ENCODE results near the gene DND1.
"Not testable (repeated sequence)": the region's sequence is repeated elsewhere in the genome, so short reads cannot be mapped to it uniquely, and the experiment has no call there.

Gene DND1

GRCh38 chr5:140671472-140672125, 1.8 kb downstream of the DND1 start:
- no peak for DNase-seq

DNA sequence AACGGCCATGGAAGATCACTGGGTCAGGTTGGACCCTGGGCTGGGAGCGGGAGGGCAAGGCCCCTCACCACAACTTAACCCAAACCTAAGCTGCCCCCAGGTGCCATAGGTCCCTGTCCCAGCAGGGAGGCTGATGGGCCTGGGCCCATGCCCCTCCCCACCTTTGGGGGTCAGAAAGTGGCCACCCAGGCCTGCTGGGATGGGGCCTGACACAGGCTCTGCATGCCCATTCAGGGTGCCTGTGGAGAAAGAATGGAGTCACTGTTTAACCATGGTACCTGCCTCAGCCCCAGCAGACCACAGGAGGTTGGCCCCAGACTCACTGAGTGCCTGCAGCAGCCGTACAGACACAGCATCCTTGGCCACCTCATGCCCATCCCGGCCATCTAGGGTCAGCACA, 2.3 kb downstream of the DND1 start:
- not testable (repeated sequence) for DNase-seq

- DNase-seq, result peak; percentile 97 to 98
Observed at GRCh38 chr5:140664359-140665119, 8.8 kb downstream of the DND1 start, which contains the start of gene WDR55. Gene WDR55 (plus strand): TSS chr5:140664904. CDS start chr5:140664913, 9 bp downstream.

- no peak for DNase-seq
Observed at GRCh38 chr5:140664030-140664358, 9.4 kb downstream of the DND1 start.

- not testable (repeated sequence) for DNase-seq
Observed at GRCh38 chr5:140660371-140660770, 13.0 kb downstream of the DND1 start.

GRCh38 chr5:140658870-140659269, 14.5 kb downstream of the DND1 start:
- DNase-seq, result no peak

DNA sequence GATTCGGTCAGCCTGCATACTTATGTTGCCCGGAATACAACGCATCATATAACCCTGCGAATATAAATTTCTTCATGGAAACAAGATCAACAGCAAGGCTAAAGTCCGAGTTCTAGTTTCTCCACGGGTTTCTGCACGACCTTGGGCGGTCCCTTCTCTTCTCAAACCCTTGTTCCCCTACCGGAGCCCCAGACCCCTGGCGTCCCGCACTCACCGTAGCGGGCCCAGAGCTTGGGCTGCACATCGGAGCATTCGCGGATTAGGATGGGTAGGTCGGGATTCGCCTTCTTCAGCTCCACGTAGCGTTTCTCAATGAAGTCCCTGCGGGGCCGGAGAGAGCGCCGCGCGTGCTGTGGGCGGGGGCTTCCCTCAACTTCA, 26.3 kb downstream of the DND1 start:
- DNase-seq, result no peak

GRCh38 chr5:140642718-140643117, 30.7 kb downstream of the DND1 start:
- DNase-seq, result no peak

- DNase-seq, result no peak
Observed at GRCh38 chr5:140641716-140642115, 31.7 kb downstream of the DND1 start.

DNA sequence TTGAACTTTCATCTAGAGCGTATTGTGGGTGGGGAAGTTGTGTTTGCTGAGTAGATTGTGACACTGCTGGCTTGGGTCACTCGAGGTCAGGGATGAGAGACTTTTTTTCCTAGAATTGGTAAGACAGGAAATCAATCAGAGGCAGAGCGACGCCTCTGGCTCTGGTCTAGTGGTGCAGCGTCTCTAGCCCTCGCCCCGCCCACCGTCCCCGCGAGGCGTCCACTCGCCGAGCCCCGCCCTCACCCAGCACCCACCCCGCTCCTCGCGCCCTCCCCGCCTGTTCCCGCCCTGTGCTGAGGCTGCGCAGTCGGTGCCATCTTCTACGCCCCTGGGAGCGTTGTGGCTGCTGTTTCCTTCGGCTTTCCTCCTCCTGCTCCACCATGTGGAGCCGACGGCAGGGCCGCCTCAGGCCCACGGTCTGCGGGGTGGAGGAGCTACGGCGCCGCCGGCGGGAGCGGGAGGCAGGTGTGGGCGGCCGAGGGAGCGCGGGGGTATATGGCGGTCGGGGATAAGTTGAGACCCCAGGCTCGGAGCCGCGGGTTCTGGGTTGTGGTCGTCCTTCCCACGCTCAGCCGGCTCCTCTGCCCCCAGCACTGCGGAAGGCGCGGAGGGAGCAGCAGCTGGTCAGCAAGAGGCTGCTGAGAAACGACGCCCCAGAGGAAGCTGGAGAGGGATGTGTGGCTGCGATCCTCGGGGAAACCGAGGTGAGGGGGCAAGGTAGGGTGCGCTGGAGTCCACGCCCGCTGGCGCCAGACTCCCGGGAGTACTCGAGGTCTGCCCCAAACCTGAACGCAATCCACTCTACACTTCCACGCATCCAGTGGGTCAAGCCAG, 34.0 kb downstream of the DND1 start, which contains the start of gene TMCO6:
TSS of gene TMCO6 (plus strand) at position 304 of the 834 bp plus-strand sequence. CDS start at position 381, 77 bp downstream.
- peak; percentile 97 to 98 for DNase-seq

DNA sequence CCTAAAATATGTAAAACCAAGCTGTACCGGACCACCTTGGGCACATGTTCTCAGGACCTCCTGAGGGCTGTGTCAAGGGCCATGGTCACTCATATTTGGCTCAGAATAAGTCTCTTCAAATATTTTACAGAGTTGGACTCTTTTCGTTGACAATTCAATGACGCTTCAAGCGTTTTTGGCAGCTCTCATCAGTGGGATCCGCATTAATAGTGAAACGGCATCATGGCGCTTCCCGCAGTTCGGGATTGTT, 34.6 kb downstream of the DND1 start:
- not testable (repeated sequence) for DNase-seq

- no peak for DNase-seq
Observed at GRCh38 chr5:140637371-140638100, 35.8 kb downstream of the DND1 start.

DNA sequence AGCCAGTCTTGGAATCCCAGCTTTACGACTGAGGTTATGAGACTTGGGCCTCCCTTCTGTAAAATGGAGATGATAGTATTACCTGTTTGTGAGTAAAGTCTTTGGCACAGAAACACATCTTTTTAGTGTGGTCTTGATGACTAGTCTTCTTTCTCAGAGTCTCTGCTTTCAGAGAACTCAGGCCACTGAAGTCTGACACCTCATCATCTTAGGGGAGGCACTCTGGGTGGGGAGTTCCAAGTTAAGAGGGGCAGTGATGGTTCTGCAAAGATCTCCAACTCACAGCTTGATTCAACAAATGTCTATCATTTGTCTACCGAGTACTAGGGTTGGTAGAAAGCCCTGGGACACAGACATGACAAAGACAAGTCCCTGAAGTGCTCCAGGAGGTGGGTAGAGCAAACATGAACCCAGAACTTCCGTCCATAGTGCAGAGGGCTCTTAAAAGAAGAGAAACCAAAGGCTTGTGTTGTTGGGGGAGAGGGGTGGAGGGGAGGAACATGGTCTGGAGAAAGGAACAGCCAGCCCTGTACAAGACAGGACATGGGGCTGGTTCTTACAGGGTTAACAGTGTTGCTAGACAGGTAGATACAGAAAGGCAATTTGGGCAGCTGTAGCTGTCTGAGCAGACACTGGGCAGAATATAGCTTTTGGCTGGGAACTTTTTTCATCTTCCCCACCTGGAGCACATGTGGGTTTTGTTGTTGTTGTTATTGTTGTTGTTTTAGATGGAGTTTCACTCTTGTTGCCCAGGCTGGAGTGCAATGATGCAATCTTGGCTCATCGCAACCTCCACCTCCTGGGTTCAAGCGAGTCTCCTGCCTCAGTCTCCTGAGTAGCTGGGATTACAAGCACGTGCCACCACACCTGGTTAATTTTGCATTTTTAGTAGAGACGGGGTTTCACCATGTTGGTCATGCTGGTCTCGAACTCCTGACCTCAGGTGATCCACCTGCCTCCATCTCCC, 37.8 kb downstream of the DND1 start:
- peak in 1 of 2 experiments; percentile 33 for DNase-seq

DNA sequence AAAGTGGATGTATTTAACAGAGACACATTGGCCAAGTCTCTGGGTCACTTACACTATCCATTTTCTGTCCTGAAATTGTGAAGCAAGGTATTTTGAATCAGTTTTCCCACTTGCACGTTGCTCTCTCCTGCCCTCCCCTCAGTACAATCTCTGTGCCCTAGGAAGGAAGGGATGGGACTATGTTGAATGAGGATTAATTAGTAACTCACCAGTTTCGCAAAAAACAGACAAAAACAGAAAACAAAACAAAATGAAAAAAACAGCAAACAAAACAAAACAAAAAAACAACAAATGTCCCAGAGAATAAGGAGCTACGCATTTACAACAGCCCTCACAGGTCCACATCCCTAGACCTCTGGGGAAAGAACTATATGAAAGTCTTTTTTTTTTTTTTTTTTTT, 39.3 kb downstream of the DND1 start:
- DNase-seq, result no peak

DNA sequence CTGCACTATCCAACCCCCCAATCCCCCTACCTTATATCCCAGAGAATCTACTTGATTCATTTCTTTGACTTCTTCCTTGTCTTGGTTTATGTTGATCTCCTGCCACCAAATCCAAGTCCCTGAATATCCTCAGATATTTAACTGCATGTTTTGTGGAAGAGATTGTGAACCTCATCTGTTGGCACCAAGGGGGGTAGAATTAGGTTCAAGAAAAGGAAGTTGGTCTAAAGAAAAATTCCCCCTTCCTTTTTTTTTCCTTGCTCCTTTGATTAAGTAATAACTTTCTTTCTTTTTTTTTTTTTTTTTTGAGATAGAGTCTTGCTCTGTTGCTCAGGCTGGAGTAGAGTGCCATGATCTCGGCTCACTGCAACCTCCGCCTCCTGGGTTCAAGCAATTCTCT, 39.9 kb downstream of the DND1 start:
- no peak for DNase-seq

DNA sequence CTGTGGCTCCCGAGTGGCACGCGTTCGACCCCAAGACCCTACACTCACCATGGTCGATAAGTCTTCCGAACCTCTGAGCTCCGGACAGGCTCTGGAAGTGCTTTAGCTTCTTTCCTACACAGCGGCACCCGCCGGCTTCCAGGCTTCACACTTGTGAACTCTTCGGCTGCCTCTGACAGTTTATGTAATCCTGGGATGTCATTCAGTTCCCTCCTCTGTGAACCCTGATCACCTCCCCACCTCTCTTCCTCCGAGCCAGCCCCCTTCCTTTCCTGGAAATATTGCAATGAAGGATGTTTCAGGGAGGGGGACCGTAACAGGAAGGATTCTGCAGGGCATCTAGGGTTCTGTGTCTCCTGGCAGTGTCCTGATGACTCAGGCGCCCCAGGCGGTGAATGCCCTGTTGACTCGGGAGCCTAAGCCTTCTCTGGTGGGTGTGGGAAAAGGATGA, 40.3 kb downstream of the DND1 start, which contains the start of gene CD14:
TSS of gene CD14 (minus strand) at position 155 of the 451 bp plus-strand sequence. CDS start at position 51, 104 bp downstream.
- DNase-seq, result peak in 1 of 2 experiments; percentile 51

DNA sequence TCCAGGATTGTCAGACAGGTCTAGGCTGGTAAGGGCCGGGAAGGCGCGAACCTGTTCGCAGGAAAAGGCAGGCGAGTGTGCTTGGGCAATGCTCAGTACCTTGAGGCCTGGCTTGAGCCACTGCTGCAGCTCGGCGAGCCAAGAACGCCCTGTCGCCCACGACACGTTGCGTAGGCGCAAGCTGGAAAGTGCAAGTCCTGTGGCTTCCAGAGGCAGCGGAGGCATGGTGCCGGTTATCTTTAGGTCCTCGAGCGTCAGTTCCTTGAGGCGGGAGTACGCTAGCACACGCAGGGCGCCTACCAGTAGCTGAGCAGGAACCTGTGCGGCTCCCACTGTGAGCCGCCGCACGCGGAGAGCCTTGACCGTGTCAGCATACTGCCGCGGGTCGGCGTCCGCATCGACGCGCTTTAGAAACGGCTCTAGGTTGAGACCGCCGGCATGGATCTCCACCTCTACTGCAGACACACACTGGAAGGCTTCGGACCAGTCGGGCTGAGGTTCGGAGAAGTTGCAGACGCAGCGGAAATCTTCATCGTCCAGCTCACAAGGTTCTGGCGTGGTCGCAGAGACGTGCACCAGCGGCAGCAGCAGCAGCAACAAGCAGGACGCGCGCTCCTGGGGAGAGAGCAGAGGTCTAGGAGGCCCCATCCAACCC, 40.9 kb downstream of the DND1 start:
- DNase-seq, result peak; percentile 64 to 70

DNA sequence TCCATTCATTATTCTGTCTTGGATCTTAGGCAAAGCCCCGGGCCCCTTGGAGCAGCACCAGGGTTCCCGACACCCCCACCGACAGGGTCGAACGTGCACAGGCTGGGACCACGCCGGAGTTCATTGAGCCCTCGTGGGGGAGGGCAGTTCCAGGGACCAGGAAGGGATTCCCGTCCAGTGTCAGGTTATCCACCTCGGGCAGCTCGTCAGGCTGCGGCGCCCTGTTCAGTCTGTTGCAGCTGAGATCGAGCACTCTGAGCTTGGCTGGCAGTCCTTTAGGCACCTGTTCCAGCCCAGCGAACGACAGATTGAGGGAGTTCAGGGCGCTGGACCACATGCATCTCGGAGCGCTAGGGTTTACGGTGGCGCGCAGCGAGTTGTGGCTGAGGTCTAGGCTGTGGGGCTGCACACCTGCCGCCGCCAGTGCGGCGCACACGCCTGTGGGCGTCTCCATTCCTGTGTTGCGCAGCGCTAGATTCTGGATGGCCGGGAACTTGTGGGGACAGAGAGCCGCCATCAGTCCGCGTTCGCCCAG, 41.5 kb downstream of the DND1 start:
- DNase-seq, result peak in 1 of 2 experiments; percentile 60

DNA sequence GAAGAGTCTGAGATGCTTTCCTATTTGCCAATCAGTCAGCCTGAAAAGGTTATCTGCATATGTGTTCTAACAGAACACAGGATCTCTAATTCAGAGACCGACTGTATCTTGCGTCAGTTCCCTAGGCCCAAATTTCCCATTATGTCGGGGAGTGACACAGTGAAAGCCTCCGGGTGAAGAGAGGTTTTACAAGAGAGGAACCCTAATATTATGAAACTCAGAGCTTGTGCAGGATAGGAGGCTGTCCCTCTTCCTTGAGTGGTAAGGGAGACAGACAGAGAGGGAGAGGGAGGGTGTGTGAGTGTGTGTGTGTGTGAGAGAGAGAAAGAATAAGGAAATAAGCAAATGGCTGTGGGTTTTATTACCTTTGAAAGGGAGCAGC, 42.3 kb downstream of the DND1 start:
- DNase-seq, result no peak

- DNase-seq, result no peak
Observed at GRCh38 chr5:140630292-140631035, 42.9 kb downstream of the DND1 start.

All from activated T-cell treated with anti-CD3 and anti-CD28 coated beads, Interleukin-2, amount 50 U/mL, for 48 hours (primary cell).